Activated T-helper 9 cell treated with anti-CD3 and anti-CD28 coated beads, Interleukin-2, amount 50 U/mL, for 16 hours (primary cell): ENCODE measurements around the gene APOB.

Experiments used
- DNase-seq: peaks from one replicate; pipeline ENCODE4 v3.0.0-alpha.2; 2020; ENCODE audit warnings: low read depth

The APOB gene

DNA sequence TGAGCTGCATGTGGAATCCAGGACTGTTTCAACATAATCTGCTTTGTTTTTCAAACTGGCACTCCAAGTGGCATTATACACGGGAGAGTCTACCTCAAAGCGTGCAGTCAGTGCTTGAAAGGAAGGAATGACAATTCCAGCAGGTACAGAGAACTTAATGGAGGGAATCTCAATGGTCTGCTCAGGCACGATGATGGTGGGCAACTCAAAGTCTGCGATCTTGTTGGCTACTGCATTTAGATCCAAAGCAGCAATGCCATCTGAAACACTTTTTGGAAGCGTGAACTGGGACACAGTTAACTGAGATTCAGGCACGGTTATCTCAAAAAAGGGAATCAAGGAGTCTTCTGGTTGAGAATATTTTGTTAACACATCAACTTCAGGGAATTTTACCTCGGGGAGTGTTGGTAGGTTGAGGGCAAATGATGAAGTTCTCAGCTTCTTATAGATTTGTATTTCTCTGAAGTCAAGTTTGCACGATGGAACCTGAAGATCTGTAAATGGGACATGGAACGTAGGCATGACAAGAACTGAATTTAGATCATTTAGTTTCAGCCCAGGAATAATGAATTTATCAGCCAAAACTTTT lies 38.7 kb downstream of the APOB start:
- no peak for DNase-seq

DNA sequence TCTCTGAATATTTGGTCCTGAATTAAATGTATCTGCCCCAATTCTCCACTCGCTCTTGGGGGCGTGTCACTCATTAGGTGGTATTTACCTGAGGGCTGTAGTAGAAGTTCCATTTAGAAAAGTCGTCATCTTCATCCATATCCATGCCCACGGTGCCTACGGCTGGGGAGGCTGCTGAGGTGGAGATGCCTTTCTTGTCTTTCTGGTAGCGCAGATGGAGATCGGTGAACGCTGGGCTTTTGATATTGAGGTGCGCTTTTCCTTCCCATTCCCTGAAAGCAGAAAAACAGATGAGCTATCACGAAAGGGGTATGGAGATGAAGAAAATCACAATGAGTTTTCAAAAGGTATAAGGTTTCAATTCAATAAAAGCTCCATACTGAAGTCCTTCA lies 39.7 kb downstream of the APOB start:
- no peak for DNase-seq

GRCh38 chr2:21003572-21004180 lies 40.2 kb downstream of the APOB start:
- no peak for DNase-seq

DNA sequence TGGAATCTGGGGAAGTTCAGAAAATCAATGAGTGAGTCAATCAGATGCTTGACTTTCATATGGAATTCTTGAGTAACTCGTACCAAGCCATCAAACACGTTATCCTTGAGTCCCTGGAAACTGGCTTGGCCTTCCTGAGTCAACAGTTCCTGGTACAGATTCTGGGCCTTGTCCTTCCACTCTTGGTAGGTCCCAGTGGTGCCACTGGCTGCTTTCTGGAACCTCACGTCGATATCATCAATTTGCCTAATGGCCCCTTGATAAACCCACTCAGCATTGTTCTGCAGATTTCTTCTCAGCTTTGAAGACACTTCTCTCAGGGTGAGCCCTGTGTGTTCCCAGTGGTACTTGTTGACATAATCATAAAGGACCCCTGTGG lies 41.1 kb downstream of the APOB start:
- DNase-seq: no peak

GRCh38 chr2:21001988-21002813 lies 41.7 kb downstream of the APOB start:
- DNase-seq: no peak

GRCh38 chr2:21001225-21001946 lies 42.5 kb downstream of the APOB start:
- no peak for DNase-seq

- no peak for DNase-seq
Measured at GRCh38 chr2:20999906-21000645, 43.8 kb downstream of the APOB start.

GRCh38 chr2:20998972-20999905 lies 44.6 kb downstream of the APOB start:
- no peak for DNase-seq

DNA sequence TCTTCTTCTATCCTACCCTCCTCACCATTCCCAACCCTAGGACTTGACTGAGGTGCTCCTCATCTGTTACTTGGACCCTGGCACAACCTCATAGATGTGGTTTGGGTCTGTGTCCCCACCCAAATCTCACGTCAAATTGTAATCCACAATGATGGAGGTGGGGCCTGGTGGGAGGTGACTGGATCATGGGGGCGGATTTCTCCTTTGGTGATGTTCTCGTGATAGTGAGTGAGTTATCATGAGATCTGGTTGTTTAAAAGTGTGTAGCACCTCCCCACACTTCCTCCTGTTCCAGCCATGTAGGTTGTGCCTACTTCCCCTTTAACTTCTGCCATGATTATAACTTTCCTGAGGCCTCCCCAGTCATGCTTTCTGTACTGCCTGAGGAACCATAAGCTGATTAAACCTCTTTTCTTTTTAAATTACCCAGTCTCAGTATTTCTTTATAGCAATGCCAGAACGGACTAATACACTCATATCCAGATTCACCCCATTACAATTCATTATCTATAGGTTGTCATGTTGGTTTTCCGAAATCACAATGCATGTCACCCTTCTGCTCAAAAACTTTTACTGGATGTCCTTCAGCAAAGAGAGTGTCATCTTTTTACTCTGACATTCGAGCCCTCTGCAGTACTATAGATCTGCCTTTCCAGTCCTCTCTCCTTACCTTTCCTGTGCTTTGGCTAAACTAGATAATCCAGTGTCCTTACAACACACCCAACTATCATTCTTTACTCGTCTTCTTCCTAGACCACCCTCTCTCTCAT lies 45.7 kb downstream of the APOB start:
- DNase-seq: no peak

GRCh38 chr2:20994130-20994529 lies 49.7 kb downstream of the APOB start:
- no peak for DNase-seq

DNA sequence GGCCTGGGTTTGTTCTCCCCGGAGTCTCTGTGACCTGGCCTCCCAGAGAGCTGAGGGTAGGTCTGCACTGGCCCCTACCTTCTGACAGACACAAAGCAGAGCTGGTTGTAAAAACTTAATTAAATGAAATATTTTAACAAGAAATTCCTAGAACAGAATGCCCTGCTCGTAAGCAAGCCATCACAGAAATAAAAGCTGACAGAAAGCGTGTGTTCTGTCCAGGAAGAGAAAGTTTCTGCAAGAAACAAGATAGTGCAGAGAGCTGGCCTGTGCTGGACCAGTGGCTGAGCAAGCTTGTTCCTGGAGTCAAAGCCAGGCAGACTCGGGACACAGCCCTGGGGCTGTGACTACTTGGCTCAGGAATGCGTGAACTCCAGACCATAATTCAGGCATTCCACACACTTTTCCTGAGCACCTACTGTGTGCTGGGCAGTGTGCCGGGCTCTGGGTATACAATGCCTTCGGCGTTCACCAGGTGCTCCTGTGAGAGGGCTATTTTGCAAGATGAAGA lies 51.6 kb downstream of the APOB start:
- no peak for DNase-seq

GRCh38 chr2:20990442-20991430 lies 53.1 kb downstream of the APOB start:
- no peak for DNase-seq

DNA sequence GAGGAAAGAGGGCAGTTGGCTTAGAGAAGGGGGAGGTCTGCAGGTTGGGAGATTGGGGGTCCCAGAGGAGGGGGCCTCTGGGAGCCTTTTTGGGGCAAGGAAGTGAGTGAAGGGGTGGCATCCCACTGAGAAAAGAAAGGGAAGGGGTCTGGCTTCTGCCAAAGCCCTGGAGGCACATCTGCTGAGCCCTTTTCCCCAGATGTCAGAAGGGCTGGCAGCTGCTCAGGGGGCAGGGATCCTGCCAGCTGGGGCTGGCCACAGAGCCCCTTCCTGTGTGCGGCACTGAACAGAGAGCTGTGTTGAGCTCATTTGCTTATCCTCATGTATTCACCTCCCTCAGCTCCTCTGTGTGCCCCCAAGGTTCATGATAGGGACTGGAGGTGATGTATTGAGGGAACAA lies 54.5 kb downstream of the APOB start:
- DNase-seq: no peak

- no peak for DNase-seq
Measured at GRCh38 chr2:20988905-20989304, 55.0 kb downstream of the APOB start.

- no peak for DNase-seq
Measured at GRCh38 chr2:20986024-20986939, 57.6 kb downstream of the APOB start.

DNA sequence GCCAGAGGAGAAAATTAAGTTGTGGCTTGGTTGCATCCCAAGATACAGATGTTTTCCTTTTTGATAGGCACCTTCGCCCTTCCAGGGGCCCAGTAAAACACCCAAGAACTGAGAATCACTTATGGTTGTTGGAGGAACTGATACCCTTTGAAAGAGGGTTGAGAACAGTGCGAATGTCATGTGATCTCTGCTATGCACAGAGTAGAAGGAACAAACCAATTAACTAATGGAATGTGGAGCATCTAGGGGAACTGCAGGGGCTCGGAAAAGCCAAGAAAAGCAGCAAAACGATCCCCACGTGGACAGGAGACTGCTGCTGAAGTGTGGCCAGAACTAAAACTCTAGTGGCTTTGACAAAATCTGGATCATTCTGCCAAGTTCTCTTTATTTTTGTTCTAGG lies 58.8 kb downstream of the APOB start:
- DNase-seq: no peak

GRCh38 chr2:20984408-20984807 lies 59.5 kb downstream of the APOB start:
- no peak for DNase-seq

GRCh38 chr2:20983844-20984243 lies 60.0 kb downstream of the APOB start:
- no peak for DNase-seq
